ENCODE data around the gene SYNJ2. TPM values are rescaled to one million over a fixed set of nuclear protein-coding genes. Genes with fewer than 3 reads are reported as not detected.

The SYNJ2 gene
- total RNA-seq, 1 donor from 2014 or later = 31.8 TPM

- peaks cover 16% of the 10 kb centered on the region for H3K4me1 Mint-ChIP-seq (ENCODE audit: low read depth, unreplicated experiment)
- Histone ChIP-seq H3K36me3 (ENCODE audit: insufficient read depth, low read length) (peaks cover 75% of the 10 kb centered on the region), H3K4me2 (ENCODE audit: low read length) (peak overlapping the region; percentile 26), H4K20me1 (ENCODE audit: insufficient read depth, low read length) (peaks cover 52% of the 10 kb centered on the region), H3K9ac (ENCODE audit: low read length) (no peak overlapping the region), H3K27ac (ENCODE audit: low read depth, low read length) (peak overlapping the region; percentile 6), H3K4me1 (ENCODE audit: insufficient read depth, low read length) (peaks cover 31% of the 10 kb centered on the region), H3K79me2 (ENCODE audit: insufficient read depth, low read length) (peaks cover 34% of the 10 kb centered on the region), H3K9me3 (ENCODE audit: insufficient read depth, low read depth, low read length) (no peaks in the 10 kb centered on the region), H2AFZ (ENCODE audit: low read depth, low read length) (no peak overlapping the region), H3K27me3 (ENCODE audit: insufficient read depth, low read length) (no peaks in the 10 kb centered on the region), H3K4me3 (ENCODE audit: insufficient read depth, low read depth, low read length) (no peak overlapping the region)
- H3K36me3 Mint-ChIP-seq (ENCODE audit: low read depth, unreplicated experiment) = peaks cover 46% of the 10 kb centered on the region
- DNase-seq (ENCODE audit: low read depth) (no peak), FAIRE-seq (no peak)
- peak overlapping the region; percentile 34 for H3K27ac Mint-ChIP-seq (ENCODE audit: unreplicated experiment)
- no peaks in the 10 kb centered on the region for H3K27me3 Mint-ChIP-seq (ENCODE audit: low read depth, unreplicated experiment)
- no peak for TF ChIP-seq EZH2 (IDR thresholded peaks at IDR 0.05; ENCODE audit: insufficient read depth, low read length)
- TF ChIP-seq, protein P1, sequence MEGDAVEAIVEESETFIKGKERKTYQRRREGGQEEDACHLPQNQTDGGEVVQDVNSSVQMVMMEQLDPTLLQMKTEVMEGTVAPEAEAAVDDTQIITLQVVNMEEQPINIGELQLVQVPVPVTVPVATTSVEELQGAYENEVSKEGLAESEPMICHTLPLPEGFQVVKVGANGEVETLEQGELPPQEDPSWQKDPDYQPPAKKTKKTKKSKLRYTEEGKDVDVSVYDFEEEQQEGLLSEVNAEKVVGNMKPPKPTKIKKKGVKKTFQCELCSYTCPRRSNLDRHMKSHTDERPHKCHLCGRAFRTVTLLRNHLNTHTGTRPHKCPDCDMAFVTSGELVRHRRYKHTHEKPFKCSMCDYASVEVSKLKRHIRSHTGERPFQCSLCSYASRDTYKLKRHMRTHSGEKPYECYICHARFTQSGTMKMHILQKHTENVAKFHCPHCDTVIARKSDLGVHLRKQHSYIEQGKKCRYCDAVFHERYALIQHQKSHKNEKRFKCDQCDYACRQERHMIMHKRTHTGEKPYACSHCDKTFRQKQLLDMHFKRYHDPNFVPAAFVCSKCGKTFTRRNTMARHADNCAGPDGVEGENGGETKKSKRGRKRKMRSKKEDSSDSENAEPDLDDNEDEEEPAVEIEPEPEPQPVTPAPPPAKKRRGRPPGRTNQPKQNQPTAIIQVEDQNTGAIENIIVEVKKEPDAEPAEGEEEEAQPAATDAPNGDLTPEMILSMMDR (IDR thresholded peaks at IDR 0.05; ENCODE audit: insufficient read depth, low read depth, low read length) = no peak
- no peak overlapping the region for H3K4me3 Mint-ChIP-seq (ENCODE audit: unreplicated experiment)
- no peaks in the 10 kb centered on the region for H3K9me3 Mint-ChIP-seq (ENCODE audit: unreplicated experiment)
These were observed 102.0 kb downstream of the SYNJ2 start for GRCh38 chr6:158083455-158084325.

DNA sequence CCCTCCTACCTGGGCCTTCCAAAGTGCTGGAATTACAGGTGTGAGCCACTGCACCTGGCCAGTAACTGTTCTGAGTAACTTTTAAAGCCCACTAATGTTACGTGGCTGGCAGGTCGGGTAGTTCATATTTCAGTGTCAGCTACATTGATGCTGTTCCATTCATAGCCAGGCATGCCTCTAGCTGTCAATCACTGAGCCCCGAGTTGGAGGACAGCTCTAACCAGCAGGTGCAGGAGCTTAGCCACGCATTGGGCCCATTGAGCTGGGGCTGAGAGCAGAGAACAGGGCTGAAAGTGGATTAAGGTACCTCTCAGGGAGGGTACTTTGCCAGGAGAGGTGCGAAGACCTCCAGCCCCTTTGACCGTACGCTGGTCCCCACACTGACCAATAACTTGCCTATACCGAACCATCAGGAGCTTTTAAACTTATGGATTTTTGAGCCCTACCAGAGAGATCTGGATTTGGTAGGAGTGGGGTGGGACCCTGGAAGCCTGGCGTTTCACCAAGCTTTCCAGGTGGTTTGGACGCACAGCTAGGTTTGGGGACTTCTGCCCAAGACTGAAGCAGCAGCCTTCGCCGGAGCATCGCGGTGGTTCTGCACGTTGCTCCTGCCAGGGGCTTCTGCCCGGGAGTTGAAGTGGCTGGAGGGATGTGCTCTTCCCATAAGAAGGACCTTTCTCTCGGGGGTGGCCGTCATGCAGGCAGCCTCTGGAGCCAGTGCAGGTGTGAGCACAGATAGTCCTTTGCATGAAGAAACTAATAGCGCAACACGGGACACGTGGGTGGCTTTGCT lies 103.8 kb downstream of the SYNJ2 start:
- Mint-ChIP-seq H3K27ac (ENCODE audit: unreplicated experiment) (no peak overlapping the region), H3K27me3 (ENCODE audit: low read depth, unreplicated experiment) (no peaks in the 10 kb centered on the region), H3K4me1 (ENCODE audit: low read depth, unreplicated experiment) (peaks cover 16% of the 10 kb centered on the region), H3K9me3 (ENCODE audit: unreplicated experiment) (no peaks in the 10 kb centered on the region), H3K4me3 (ENCODE audit: unreplicated experiment) (no peak overlapping the region), H3K36me3 (ENCODE audit: low read depth, unreplicated experiment) (peaks cover 47% of the 10 kb centered on the region)
- H3K9me3 ChIP-seq (ENCODE audit: insufficient read depth, low read depth, low read length) = no peaks in the 10 kb centered on the region
- H3K4me3 ChIP-seq (ENCODE audit: insufficient read depth, low read depth, low read length) = no peak overlapping the region
- H3K9ac ChIP-seq (ENCODE audit: low read length) = no peak overlapping the region
- FAIRE-seq = no peak
- H2AFZ ChIP-seq (ENCODE audit: low read depth, low read length) = no peak overlapping the region
- H3K36me3 ChIP-seq (ENCODE audit: insufficient read depth, low read length) = peaks cover 79% of the 10 kb centered on the region
- no peak for TF ChIP-seq EZH2 (IDR thresholded peaks at IDR 0.05; ENCODE audit: insufficient read depth, low read length)
- TF ChIP-seq, protein P1 (IDR thresholded peaks at IDR 0.05; ENCODE audit: insufficient read depth, low read depth, low read length) = no peak
- DNase-seq (ENCODE audit: low read depth) = no peak
- peaks cover 38% of the 10 kb centered on the region for H3K79me2 ChIP-seq (ENCODE audit: insufficient read depth, low read length)
- peaks cover 55% of the 10 kb centered on the region for H4K20me1 ChIP-seq (ENCODE audit: insufficient read depth, low read length)
- H3K4me2 ChIP-seq (ENCODE audit: low read length) = no peak overlapping the region
- H3K27ac ChIP-seq (ENCODE audit: low read depth, low read length) = no peak overlapping the region
- no peaks in the 10 kb centered on the region for H3K27me3 ChIP-seq (ENCODE audit: insufficient read depth, low read length)
- peaks cover 31% of the 10 kb centered on the region for H3K4me1 ChIP-seq (ENCODE audit: insufficient read depth, low read length)

All from astrocyte (in vitro differentiated cells and primary cell).